Osteocyte (in vitro differentiated cells): ENCODE data around the gene SYNDIG1. TPM values are rescaled to one million over a fixed set of nuclear protein-coding genes. Genes with fewer than 3 reads are reported as not detected.

Experiments used
- DNase-seq: peaks from one replicate; pipeline ENCODE4 v3.0.0; 2021; ENCODE audit warnings: mixed read lengths; ENCODE audit not compliant: unreplicated experiment; ENCODE audit errors: extremely low spot score
- H3K27ac Mint-ChIP-seq: one replicate; pipeline ENCODE4 v1.8.0; 2021; ENCODE audit warnings: mild to moderate bottlenecking, mixed read lengths; ENCODE audit not compliant: unreplicated experiment
- H3K27me3 Mint-ChIP-seq: one replicate; pipeline ENCODE4 v1.8.0; 2021; ENCODE audit warnings: mixed read lengths; ENCODE audit not compliant: unreplicated experiment
- H3K36me3 Mint-ChIP-seq: one replicate; pipeline ENCODE4 v1.8.0; 2021; ENCODE audit warnings: mixed read lengths; ENCODE audit not compliant: unreplicated experiment
- H3K4me1 Mint-ChIP-seq: one replicate; pipeline ENCODE4 v1.8.0; 2021; ENCODE audit warnings: mixed read lengths; ENCODE audit not compliant: unreplicated experiment
- H3K4me3 Mint-ChIP-seq: one replicate; pipeline ENCODE4 v1.8.0; 2021; ENCODE audit warnings: mild to moderate bottlenecking, moderate library complexity, mixed read lengths; ENCODE audit not compliant: unreplicated experiment
- H3K9me3 Mint-ChIP-seq: one replicate; pipeline ENCODE4 v1.8.0; 2021; ENCODE audit warnings: mixed read lengths; ENCODE audit not compliant: unreplicated experiment
- CTCF ChIP-seq: fragments of 200-600 bp; sonication (generic); IDR thresholded peaks from 2 replicates; pipeline ENCODE4 v1.5.0; 2021; ENCODE audit warnings: antibody characterized with exemption, mild to moderate bottlenecking, moderate library complexity
- total RNA-seq: library from RNA; stranded (reverse); gene quantifications from 2 replicates; pipeline ENCODE4 v1.2.1, GENCODE V29; 2021

The SYNDIG1 gene
- total RNA-seq, 1 donor from 2014 or later: 0.40 TPM

GRCh38 chr20:24494460-24494920, 25.1 kb downstream of the SYNDIG1 start:
- no peak for TF ChIP-seq CTCF
- Mint-ChIP-seq H3K4me1 (peaks cover 5% of the 10 kb centered on the region), H3K4me3 (no peak overlapping the region), H3K27me3 (no peaks in the 10 kb centered on the region), H3K9me3 (no peaks in the 10 kb centered on the region), H3K27ac (no peak overlapping the region), H3K36me3 (no peaks in the 10 kb centered on the region)
- DNase-seq: peak; percentile 77

GRCh38 chr20:24495266-24495665, 25.8 kb downstream of the SYNDIG1 start:
- peak; percentile 77 for DNase-seq
- Mint-ChIP-seq H3K9me3 (no peaks in the 10 kb centered on the region), H3K4me1 (peaks cover 5% of the 10 kb centered on the region), H3K27me3 (no peaks in the 10 kb centered on the region), H3K4me3 (no peak overlapping the region), H3K27ac (no peak overlapping the region), H3K36me3 (no peaks in the 10 kb centered on the region)
- no peak for TF ChIP-seq CTCF

- DNase-seq: no peak
- Mint-ChIP-seq H3K27ac (no peak overlapping the region), H3K36me3 (no peaks in the 10 kb centered on the region), H3K27me3 (no peaks in the 10 kb centered on the region), H3K4me1 (peaks cover 9% of the 10 kb centered on the region), H3K4me3 (no peak overlapping the region), H3K9me3 (no peaks in the 10 kb centered on the region)
- TF ChIP-seq CTCF: no peak
Observed at GRCh38 chr20:24497851-24498250, 28.4 kb downstream of the SYNDIG1 start.

- H3K27me3 Mint-ChIP-seq: no peaks in the 10 kb centered on the region
Observed at GRCh38 chr20:24498641-24499040, 29.2 kb downstream of the SYNDIG1 start.

GRCh38 chr20:24499472-24499871, 30.0 kb downstream of the SYNDIG1 start:
- DNase-seq: no peak
- Mint-ChIP-seq H3K4me3 (no peak overlapping the region), H3K4me1 (peaks cover 9% of the 10 kb centered on the region), H3K36me3 (no peaks in the 10 kb centered on the region), H3K9me3 (no peaks in the 10 kb centered on the region), H3K27ac (no peak overlapping the region), H3K27me3 (no peaks in the 10 kb centered on the region)
- no peak for TF ChIP-seq CTCF

More at GRCh38 chr20:24498641-24499040, 29.2 kb downstream of the SYNDIG1 start:
- no peak overlapping the region for H3K27ac Mint-ChIP-seq
- no peak for DNase-seq
- no peaks in the 10 kb centered on the region for H3K36me3 Mint-ChIP-seq
- no peaks in the 10 kb centered on the region for H3K9me3 Mint-ChIP-seq
- H3K4me1 Mint-ChIP-seq: peaks cover 9% of the 10 kb centered on the region
- TF ChIP-seq CTCF: no peak
- H3K4me3 Mint-ChIP-seq: no peak overlapping the region
